NCI-H1048 (cell line): ENCODE data around the gene LPCAT3.

ENCODE experiments used
- DNase-seq: peaks from one replicate; lab custom pipeline; 2025; lab: John Stamatoyannopoulos, UW

Gene LPCAT3

GRCh38 chr12:6936636-6937480 lies 81.4 kb downstream of the LPCAT3 start:
- no peak for DNase-seq

GRCh38 chr12:6936194-6936635 lies 82.1 kb downstream of the LPCAT3 start:
- DNase-seq = no peak

DNA sequence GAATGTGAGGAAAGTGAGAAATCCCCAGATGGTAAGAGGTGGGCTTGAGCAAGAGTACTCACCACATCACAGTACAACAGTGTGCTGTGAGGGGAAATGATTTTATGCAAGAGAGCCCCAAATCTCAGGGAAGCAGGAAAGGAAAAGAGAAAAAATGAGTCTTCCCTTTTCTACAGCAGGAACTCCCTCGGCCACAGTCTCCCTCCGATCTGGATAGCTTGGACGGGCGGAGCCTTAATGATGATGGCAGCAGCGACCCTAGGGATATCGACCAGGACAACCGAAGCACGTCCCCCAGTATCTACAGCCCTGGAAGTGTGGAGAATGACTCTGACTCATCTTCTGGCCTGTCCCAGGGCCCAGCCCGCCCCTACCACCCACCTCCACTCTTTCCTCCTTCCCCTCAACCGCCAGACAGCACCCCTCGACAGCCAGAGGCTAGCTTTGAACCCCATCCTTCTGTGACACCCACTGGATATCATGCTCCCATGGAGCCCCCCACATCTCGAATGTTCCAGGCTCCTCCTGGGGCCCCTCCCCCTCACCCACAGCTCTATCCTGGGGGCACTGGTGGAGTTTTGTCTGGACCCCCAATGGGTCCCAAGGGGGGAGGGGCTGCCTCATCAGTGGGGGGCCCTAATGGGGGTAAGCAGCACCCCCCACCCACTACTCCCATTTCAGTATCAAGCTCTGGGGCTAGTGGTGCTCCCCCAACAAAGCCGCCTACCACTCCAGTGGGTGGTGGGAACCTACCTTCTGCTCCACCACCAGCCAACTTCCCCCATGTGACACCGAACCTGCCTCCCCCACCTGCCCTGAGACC lies 82.7 kb downstream of the LPCAT3 start:
- no peak for DNase-seq

DNA sequence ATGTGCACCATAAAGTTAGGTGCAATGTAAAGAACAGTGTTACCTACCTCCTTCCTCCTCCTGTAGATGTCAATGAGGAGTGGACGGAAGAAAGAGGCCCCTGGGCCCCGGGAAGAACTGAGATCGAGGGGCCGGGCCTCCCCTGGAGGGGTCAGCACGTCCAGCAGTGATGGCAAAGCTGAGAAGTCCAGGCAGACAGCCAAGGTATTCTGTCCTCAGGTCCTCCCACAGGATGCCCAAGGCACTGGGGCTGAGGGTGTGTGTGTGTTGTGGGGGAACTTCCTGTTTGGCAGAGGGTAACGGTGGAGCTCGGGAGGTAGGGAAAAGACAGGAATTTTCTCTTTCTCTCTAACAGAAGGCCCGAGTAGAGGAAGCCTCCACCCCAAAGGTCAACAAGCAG lies 84.2 kb downstream of the LPCAT3 start:
- no peak for DNase-seq

GRCh38 chr12:6932766-6933165 lies 85.5 kb downstream of the LPCAT3 start:
- no peak for DNase-seq

DNA sequence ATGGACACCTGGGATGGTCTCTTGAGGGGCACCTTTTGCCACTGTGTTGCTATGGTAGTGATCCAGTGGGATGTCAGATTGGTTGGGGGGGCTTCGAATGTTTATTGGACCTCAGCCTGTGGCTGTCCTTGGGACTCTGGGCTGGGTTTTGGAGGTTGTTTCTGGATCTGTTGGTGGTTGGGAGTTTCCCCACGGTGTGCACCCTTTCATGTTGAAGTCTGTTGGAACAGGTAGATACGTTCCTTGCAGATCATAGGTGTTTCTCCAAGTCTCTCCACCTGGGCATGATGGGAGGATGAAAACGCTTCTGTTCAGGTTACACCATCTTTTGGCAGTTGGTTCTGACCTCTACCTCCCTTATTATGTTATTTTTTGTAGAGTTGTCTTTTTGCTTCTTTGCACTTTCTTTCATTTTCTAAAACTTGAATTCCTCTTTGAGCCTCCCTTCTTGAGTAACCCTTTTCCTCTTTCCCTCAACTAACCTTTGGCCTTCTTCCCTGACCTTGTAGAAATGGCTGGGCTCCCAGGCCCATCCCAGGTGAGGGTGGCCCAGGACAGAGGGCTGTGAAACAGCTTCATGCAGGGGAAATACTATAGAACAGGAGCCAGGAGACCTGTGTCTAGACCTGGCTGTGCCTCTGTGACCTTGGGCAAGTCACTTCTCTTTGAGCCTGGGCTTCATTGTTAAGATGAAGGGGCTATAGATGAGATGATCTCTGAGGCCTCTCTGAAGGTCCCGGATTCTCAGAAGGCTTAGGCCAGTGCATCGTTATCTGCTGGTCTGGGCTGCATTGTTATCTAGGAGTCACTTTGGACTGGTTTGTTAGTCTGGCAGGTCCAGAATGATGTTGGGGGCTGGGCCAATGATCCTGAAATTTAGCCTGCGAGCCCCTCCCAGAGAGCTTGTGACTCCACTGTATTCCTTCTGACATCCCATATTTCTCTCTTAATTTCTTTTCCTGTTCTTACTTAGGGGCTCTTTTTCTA lies 88.5 kb downstream of the LPCAT3 start:
- no peak for DNase-seq

GRCh38 chr12:6928703-6929407 lies 89.4 kb downstream of the LPCAT3 start:
- no peak for DNase-seq

GRCh38 chr12:6928022-6928702 lies 90.1 kb downstream of the LPCAT3 start:
- DNase-seq = no peak

DNA sequence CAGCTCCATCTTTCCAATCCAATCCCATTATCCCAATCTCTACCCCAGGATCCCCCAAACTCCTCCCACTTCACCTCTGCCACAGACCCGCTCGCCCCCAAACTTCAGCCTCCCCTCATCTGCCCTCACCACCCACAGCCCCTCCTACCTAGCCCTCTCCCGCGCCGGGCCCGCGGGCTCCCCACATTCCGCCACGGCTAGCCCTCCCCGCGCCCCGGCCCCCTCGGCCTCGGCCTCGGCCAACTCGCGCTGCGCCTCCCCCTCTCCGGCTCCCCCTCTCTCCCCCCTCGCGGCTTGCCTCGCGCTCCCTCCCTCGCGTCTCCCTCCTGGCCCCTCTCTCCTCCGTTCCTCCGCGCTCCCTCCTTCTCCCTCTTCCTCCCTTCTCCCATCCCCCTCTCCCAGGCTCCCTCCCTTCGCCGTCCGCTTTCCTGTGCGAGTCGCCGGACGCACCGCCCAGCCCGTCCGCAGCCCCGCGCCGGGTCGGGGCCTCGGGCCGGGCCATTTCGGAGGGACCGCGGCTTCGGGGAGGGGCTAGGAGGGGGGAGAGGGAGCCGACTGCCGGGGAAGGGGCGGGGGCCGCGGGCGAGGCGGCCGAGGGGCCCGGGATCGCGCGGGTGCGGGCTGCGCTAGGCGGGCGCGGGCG lies 90.8 kb downstream of the LPCAT3 start, which contains the start of gene ATN1:
Gene ATN1 (plus strand): TSS at position 581 of the 643 bp plus-strand sequence. CDS start 6,043 bp downstream, outside the sequence.
- no peak for DNase-seq
